Suprapubic skin (tissue), 3 donors: ENCODE data around the gene PODXL.

Experiments used
- CTCF ChIP-seq, 2 donors: fragments of 200-600 bp in 1 of 2; fragments of 450-650 bp in 1 of 2; sonication (generic) in 1 of 2; IDR thresholded peaks; one replicate each; pipeline ENCODE4 v1.5.1; 2016 to 2019; ENCODE audit warnings: antibody characterized with exemption in 2 of 2, mild to moderate bottlenecking in 1 of 2, moderate library complexity in 1 of 2
- EP300 ChIP-seq: sonication (generic); formaldehyde crosslinking; IDR thresholded peaks from one replicate; pipeline ENCODE4 v1.6.1; 2017; ENCODE audit warnings: antibody characterized with exemption
- POLR2A ChIP-seq, 2 donors: fragments of 450-650 bp; IDR thresholded peaks; one replicate each; pipeline ENCODE4 v1.6.1; 2017; ENCODE audit warnings: antibody characterized with exemption in 2 of 2, mild to moderate bottlenecking in 2 of 2, moderate library complexity in 2 of 2

GRCh38 chr7:131482800-131483199 is 73.6 kb downstream of the PODXL start:
- TF ChIP-seq CTCF (IDR thresholded peaks at IDR 0.05), result no peak
- no peak for TF ChIP-seq EP300
- no peak for TF ChIP-seq POLR2A (IDR thresholded peaks at IDR 0.05)
